Right ventricle myocardium superior (tissue), 1 donor: ENCODE measurements around the gene PET100. TPM values are rescaled to one million over a fixed set of nuclear protein-coding genes. Genes with fewer than 3 reads are reported as not detected.

ENCODE experiments used
- ATAC-seq: fragments of 200-7000 bp; cut with Tn5 transposase; one replicate; pipeline ENCODE4 v1.9.1; 2020; ENCODE audit warnings: mild to moderate bottlenecking; ENCODE audit not compliant: poor library complexity
- DNase-seq: peaks from one replicate; pipeline ENCODE4 v3.0.0-alpha.2; 2020
- intact Hi-C: fragments of 100-400 bp; cut with DNase I; formaldehyde crosslinking; loops from one replicate; pipeline ENCODE4 v1.11.2; 2022
- total RNA-seq: library from RNA; stranded (reverse); fragmentation: NEBNext Ultra II Directional; extraction: Animal tissue kit (Norgen Biotek cat#: 25700); gene quantifications from one replicate; pipeline ENCODE4 v1.2.1, GENCODE V29; 2021
- donor health status: DM: no; HTN: yes; CAD: no; lungs with severe emphysema.

Gene PET100
- total RNA-seq, 1 donor from 2014 or later = 208 TPM

DNA sequence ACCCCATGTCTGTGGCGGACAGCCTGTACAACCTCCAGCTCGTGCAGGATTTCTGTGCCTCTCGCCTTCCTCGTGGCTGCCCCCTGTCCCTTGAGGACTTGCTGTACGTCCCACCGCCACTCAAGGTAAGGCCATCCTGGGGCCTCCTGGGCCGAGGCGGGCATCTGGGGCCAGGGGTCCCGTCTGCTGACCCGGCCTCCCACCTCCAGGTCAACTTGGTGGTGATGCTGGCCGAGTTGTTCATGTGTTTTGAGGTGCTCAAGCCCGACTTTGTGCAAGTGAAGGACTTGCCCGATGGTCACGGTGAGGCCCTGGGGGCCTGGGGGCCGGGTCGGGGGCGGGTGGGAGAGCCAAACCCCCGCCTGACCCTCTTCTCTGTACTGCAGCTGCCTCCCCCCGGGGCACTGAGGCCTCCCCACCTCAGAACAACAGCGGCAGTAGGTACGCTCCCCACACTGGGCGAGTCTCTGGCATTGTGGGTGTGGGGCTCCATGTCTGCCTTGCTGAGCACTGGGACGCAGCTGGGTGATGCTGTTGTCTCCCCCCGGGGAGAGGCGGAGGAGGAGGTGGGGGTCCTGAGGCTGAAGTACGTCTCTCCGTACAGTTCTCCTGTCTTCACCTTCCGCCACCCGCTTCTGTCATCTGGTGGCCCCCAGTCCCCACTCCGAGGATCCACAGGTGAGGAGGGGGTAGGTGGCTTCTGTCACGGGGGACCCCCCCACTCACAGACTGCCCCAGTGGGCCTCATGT lies 18.9 kb upstream of the PET100 start:
- intact Hi-C loops = no loop called here
- ATAC-seq (no peak), DNase-seq (no peak)

DNA sequence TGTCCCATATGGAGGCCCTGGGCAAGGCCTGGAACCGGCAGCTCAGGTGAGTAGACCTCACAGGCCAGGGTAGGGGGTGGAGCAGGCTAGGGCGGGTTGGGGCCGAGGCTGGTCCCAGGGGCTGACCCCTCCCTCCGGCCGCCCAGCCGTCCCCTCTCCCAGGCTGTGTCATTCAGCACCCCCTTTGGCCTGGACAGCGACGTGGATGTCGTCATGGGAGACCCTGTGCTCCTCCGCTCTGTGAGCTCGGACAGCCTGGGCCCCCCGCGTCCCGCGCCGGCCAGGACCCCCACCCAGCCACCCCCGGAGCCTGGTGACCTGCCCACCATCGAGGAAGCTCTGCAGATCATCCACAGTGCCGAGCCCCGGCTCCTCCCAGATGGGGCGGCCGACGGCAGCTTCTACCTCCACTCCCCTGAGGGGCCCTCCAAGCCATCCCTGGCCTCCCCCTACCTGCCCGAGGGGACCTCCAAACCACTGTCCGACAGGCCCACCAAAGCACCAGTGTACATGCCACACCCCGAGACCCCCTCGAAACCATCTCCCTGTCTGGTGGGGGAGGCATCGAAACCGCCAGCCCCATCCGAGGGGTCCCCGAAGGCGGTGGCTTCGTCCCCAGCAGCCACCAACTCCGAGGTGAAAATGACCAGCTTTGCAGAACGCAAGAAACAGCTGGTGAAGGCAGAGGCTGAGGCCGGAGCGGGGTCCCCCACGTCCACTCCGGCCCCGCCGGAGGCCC lies 17.9 kb upstream of the PET100 start:
- no peak for ATAC-seq
- DNase-seq = no peak
- intact Hi-C loops = no loop called here

DNA sequence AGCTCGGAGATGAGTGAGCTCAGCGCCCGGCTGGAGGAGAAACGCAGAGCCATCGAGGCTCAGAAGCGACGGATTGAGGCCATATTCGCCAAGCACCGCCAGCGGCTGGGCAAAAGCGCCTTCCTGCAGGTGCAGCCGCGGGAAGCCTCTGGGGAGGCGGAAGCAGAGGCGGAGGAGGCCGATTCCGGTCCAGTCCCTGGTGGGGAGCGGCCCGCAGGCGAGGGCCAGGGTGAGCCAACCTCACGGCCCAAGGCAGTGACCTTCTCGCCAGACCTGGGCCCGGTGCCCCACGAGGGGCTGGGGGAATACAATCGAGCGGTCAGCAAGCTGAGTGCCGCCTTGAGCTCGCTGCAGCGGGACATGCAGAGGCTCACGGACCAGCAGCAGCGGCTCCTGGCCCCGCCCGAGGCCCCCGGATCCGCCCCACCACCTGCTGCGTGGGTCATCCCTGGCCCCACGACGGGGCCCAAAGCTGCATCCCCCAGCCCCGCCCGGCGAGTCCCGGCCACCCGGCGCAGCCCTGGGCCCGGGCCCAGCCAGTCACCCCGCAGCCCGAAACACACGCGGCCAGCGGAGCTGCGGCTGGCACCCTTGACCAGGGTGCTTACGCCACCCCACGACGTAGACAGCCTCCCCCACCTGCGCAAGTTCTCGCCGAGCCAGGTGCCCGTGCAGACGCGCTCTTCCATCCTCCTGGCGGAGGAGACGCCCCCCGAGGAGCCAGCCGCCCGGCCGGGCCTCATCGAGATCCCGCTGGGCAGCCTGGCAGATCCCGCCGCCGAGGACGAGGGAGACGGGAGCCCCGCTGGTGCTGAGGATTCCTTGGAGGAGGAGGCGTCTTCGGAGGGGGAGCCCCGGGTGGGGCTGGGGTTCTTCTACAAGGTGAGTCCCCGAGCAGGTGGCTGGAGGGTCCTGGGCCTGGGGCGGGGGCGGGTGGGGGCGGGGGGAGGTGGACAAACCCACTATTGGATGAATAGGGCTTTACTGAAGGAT lies 17.0 kb upstream of the PET100 start:
- no peak for ATAC-seq
- no peak for DNase-seq
- intact Hi-C loops = no loop called here

DNA sequence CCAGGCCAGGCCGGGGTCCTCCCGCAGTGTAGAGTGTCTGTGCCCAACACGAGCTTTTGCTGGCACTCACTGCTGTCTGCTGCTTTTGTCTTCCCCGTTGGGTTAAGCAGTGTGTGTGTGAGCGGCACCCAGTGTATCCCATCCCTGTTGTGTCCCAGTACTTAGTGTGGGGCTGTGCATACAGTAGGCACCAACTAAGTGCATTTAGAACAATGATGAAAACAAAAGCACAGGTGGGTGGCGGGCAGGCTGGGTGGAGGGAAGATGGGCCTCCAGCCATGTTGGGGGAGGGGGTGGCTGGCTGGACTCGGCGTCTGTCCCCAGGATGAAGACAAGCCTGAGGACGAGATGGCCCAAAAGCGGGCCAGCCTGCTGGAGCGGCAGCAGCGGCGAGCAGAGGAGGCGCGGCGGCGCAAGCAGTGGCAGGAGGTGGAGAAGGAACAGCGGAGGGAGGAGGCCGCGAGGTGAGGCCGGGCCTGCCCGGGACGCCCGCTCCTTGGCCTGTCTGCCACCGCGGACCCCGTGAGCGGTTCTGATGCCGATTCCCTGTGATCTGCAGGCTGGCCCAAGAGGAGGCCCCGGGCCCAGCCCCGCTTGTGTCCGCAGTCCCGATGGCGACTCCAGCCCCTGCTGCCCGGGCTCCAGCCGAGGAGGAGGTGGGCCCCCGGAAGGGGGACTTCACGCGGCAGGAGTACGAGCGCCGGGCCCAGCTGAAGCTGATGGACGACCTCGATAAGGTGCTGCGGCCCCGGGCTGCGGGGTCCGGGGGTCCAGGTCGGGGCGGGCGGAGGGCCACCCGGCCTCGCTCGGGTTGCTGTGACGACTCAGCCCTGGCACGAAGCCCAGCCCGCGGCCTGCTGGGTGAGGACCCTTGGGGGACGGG lies 14.5 kb upstream of the PET100 start:
- intact Hi-C loops = no loop called here

DNA sequence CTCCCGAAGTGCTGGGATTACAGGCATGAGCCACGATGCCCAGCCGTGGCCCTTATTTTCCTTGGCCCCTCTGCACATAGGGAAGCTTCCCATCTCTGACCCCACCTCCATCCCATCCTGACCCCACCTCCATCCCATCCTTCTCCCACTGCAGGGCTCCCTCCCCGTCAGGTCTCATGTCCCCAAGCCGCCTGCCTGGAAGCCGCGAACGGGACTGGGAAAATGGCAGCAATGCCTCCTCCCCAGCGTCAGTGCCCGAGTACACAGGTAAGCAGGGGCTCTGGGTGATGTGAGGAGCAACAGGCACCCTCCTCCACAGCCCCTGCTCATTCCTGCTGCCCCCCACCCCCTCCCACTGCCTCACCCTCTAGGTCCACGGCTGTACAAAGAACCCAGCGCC lies 12.4 kb upstream of the PET100 start:
- intact Hi-C loops = no loop called here
- ATAC-seq (no peak), DNase-seq (no peak)

More for the DNA sequence above, 14.5 kb upstream of the PET100 start:
- ATAC-seq = no peak
- DNase-seq = no peak

- DNase-seq (no peak), ATAC-seq (no peak)
- intact Hi-C loops = no loop called here
Observed at GRCh38 chr19:7617735-7618134, 11.9 kb upstream of the PET100 start.

DNA sequence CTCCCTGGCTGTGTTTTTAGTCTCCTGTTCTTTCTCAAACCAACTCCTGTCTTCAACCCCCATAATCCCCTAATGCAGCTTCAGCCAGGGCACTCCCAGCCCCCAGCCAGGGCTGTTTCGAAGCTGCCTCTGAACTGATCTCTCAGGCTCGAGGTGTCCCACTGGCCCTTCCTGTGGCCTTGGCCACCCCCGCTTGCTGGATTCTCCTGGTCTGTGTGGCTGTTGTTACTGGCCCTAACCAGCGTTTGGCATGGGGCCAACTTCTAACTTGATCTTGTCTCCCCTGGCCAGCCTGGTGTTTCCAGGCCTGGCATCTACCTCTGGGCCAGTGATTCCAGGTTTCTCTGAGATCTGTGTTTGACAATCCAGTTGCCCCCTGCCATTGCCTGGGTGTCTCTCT lies 11.2 kb upstream of the PET100 start:
- peak; percentile 18 for ATAC-seq
- DNase-seq = no peak
- intact Hi-C loops = no loop called here

DNA sequence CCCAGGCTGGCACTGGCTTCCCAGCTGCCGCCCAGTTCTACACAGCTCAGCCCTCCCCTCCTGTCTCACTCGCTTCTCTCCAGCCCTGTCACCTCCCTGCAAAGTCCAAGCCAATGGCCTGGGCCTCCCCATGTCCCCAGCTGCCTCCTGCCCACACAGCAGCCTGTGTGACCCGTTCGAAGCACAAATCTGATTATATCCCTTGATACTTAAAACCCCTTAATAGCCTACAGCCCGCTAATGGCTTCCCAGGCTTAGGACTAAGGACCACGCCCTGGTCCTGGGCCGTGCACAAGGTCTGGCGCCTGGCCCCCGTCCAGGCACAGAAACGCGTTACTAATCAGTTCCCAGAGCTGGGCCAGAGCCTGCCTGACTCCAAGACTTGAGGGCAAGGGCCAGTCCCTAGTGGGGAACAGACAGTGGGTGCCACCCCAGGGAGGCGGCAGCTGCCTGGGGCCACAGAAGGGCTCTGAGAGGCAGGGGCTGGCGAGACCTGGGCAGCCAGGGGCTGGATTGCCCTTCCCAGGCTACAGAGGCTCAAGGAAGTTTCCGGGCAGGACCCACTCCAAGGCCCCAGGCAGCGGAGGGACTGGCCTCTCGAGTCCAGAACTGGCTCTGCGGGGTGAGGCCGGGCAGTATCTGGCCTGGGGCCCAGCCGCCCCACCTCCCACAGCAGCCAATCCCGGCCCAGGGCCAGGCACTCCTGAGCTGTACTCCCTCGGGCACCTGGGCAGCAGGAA lies 10.7 kb upstream of the PET100 start:
- intact Hi-C loops = no loop called here
- ATAC-seq = peak; percentile 38
- DNase-seq = no peak

GRCh38 chr19:7619671-7620441 lies 9.7 kb upstream of the PET100 start:
- no peak for ATAC-seq
- no peak for DNase-seq
- intact Hi-C loops = no loop called here

GRCh38 chr19:7620442-7621412 lies 8.9 kb upstream of the PET100 start:
- DNase-seq = no peak
- no peak for ATAC-seq
- intact Hi-C loops = no loop called here

GRCh38 chr19:7622933-7623685 lies 6.5 kb upstream of the PET100 start:
- ATAC-seq (no peak), DNase-seq (no peak)
- intact Hi-C loops = no loop called here

GRCh38 chr19:7623725-7624603 lies 5.6 kb upstream of the PET100 start:
- ATAC-seq (no peak), DNase-seq (no peak)
- intact Hi-C loops = no loop called here

GRCh38 chr19:7624810-7625209 lies 4.8 kb upstream of the PET100 start:
- intact Hi-C loops = no loop called here
- ATAC-seq = no peak
- DNase-seq = no peak

DNA sequence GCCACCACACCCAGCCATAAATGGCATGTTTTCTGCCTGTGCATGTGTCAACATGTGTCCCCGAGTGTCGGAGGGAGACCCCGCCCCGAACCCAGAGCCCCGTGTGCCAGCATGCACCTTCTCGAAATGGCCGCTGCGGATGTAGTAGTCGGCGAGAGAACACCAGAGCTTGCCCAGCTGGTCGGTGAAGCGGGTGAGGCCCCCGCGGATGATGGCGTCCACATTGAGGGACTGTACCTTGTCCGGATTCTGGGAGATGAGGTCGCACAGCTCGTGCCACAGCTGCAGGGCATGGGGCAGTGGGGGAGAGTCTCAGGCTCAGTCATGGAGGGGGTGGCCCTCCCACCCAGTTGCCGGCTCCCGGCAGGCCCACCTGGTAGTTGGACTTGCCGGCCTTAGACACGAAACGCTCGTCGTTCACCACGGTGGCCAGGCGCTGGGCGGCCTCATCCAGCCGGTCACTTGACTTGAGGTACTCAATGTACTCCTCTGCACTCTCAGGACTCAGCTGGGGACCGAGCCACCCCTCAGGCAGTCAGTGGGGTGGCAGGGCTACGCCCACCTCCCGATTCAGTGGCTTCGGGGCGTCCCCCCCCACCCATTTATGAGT lies 3.7 kb upstream of the PET100 start:
- no peak for ATAC-seq

More for the DNA sequence above, 3.7 kb upstream of the PET100 start:
- intact Hi-C loops = no loop called here
- no peak for DNase-seq
